ENCODE data around the gene ROR2. TPM values are rescaled to one million over a fixed set of nuclear protein-coding genes. Genes with fewer than 3 reads are reported as not detected.

Gene ROR2
- total and polyA plus RNA-seq, 3 experiments from 2014 or later, result 2.0 TPM; not detected in 2

DNA sequence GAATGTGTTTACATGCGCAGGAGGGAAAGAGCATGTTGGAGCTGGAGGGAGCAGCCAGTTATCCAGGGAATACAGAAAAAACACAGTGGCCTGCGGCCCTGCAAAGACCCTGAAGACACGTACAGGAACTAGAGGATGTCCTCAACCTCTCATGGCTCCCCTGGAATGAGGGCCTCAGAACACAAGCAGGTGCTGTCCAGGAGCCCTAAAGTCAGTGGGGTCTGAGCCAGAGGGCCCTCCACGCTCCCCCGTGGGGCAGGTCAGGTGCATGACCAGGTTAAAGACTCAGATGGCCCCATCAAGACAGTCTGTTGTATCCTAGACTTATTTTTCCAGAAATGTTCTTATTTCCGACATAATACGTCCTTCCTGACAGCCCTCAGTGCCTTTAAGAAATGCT lies 106.9 kb downstream of the ROR2 start:
- no peaks in the 10 kb centered on the region for H3K36me3 ChIP-seq (ENCODE audit: insufficient read depth, low read length)
- no peak overlapping the region for H3K4me3 ChIP-seq (ENCODE audit: low read length)
- H3K4me1 Mint-ChIP-seq, result peaks cover 10 to 27% (median 11%) of the 10 kb centered on the region in 3 donors
- peaks cover 25 to 65% of the 10 kb centered on the region in 2 donors for H3K27me3 Mint-ChIP-seq
- H3K4me3 Mint-ChIP-seq, result no peak overlapping the region
- POLR2A ChIA-PET, result no interaction called here
- no peaks in the 10 kb centered on the region for H3K27me3 ChIP-seq (ENCODE audit: insufficient read depth, low read length, poor library complexity, severe bottlenecking)
- no peaks in the 10 kb centered on the region for H3K36me3 Mint-ChIP-seq
- CTCF ChIA-PET, result no interaction called here
- H3K4me1 ChIP-seq (ENCODE audit: insufficient read depth, low read length), result no peaks in the 10 kb centered on the region
- H3K27ac Mint-ChIP-seq, result no peak overlapping the region
- no peaks in the 10 kb centered on the region for H3K9me3 Mint-ChIP-seq
- DNase-seq, result no peak
- H3K9me3 ChIP-seq (ENCODE audit: low read length), result no peaks in the 10 kb centered on the region
- no peak overlapping the region for H3K27ac ChIP-seq (ENCODE audit: low read depth, low read length)

DNA sequence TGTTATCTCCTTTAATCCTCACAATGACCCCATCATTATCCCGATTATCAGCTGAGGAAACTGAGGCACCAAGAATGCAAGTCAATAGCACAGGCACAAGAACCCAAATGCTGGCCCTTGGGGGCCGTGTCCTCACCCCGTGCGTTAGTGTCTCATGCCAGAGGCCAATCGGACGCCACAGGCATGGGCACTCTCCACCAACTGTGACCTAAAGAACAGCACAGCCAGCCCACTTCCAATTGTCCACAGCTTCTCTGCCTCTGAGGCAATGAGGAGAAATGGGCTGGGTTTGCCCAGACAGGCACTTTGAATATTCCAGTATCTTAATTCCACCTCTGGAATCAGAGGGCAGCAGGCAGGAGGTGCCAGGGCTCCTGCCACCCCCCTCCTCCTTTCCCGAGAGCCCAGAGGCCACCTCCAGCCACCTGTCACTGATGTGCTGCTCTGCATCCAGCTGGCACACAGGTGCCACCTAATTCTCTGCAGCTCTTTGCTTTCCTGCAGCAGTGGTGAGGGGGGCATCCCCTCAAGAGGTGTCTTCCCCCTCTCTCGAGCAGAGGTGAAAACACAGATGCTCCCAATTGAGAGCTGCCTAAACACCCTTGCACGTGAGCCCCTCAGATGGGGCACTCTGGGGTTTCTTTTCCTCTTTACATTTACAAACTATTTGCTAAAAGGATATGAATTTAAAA lies 107.5 kb downstream of the ROR2 start:
- H3K27me3 Mint-ChIP-seq, result peaks cover 22 to 62% of the 10 kb centered on the region in 2 donors
- no peaks in the 10 kb centered on the region for H3K4me1 ChIP-seq (ENCODE audit: insufficient read depth, low read length)
- H3K4me3 Mint-ChIP-seq, result no peak overlapping the region
- POLR2A ChIA-PET, result no interaction called here
- H3K27me3 ChIP-seq (ENCODE audit: insufficient read depth, low read length, poor library complexity, severe bottlenecking), result no peaks in the 10 kb centered on the region
- no peaks in the 10 kb centered on the region for H3K9me3 ChIP-seq (ENCODE audit: low read length)
- CTCF ChIA-PET, result no interaction called here
- no peak for DNase-seq
- no peak overlapping the region for H3K27ac Mint-ChIP-seq
- peaks cover 4 to 23% (median 6%) of the 10 kb centered on the region in 3 donors for H3K4me1 Mint-ChIP-seq
- H3K4me3 ChIP-seq (ENCODE audit: low read length), result no peak overlapping the region
- no peaks in the 10 kb centered on the region for H3K36me3 ChIP-seq (ENCODE audit: insufficient read depth, low read length)
- no peaks in the 10 kb centered on the region for H3K36me3 Mint-ChIP-seq
- H3K9me3 Mint-ChIP-seq, result no peaks in the 10 kb centered on the region
- H3K27ac ChIP-seq (ENCODE audit: low read depth, low read length), result no peak overlapping the region

DNA sequence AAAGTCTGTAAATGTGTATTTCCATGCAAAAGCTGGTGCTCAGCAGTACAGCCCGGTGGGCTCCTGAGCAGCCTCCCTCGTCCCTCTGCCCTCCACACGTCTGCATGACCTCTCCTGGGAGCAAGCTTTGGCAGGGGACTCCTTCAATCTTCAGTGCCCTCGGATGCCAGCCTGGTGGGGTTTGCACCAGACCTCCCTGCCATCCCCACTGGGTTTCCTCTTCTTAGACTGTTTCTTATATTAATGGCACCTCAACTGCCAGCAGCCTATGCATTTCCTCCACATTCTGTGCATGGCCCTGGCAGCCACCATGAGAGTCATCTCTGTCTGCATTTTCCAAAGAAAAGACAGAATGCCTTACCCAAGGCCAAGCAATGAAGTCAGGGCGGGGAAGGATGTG lies 108.4 kb downstream of the ROR2 start:
- H3K27me3 ChIP-seq (ENCODE audit: insufficient read depth, low read length, poor library complexity, severe bottlenecking), result no peaks in the 10 kb centered on the region
- no peaks in the 10 kb centered on the region for H3K9me3 Mint-ChIP-seq
- no peak overlapping the region for H3K4me3 ChIP-seq (ENCODE audit: low read length)
- no peak overlapping the region for H3K4me3 Mint-ChIP-seq
- H3K4me1 Mint-ChIP-seq, result peaks cover 0 to 15% (median 2%) of the 10 kb centered on the region in 3 donors
- no peak for DNase-seq
- H3K9me3 ChIP-seq (ENCODE audit: low read length), result no peaks in the 10 kb centered on the region
- ChIA-PET CTCF (no interaction called here), POLR2A (no interaction called here)
- H3K27ac ChIP-seq (ENCODE audit: low read depth, low read length), result no peak overlapping the region
- H3K27ac Mint-ChIP-seq, result peak overlapping the region in 1 of 8 donors; percentile 67
- H3K36me3 Mint-ChIP-seq, result no peaks in the 10 kb centered on the region
- no peaks in the 10 kb centered on the region for H3K4me1 ChIP-seq (ENCODE audit: insufficient read depth, low read length)
- H3K36me3 ChIP-seq (ENCODE audit: insufficient read depth, low read length), result no peaks in the 10 kb centered on the region
- H3K27me3 Mint-ChIP-seq, result peaks cover 22 to 53% of the 10 kb centered on the region in 2 donors

DNA sequence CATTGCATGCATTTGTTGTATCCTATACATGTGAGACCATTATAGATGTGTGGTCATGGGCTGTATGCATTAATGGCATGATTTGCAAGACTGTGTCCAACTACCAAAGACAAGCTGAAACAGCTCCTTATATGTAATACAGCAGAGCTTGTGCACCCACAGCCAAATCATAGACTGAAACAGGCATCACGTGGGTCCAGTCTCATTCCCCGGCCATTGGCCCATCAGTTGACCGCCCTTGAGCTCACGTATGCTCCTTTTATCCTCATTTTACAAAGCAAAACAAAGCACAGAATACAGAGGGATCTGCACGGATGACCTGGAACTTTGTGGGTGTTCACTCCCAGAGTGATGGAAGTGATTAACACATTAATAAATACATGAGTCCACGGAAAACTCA lies 109.1 kb downstream of the ROR2 start:
- no peaks in the 10 kb centered on the region for H3K9me3 Mint-ChIP-seq
- H3K27me3 ChIP-seq (ENCODE audit: insufficient read depth, low read length, poor library complexity, severe bottlenecking), result no peaks in the 10 kb centered on the region
- H3K4me1 ChIP-seq (ENCODE audit: insufficient read depth, low read length), result no peaks in the 10 kb centered on the region
- no peaks in the 10 kb centered on the region for H3K36me3 Mint-ChIP-seq
- no peaks in the 10 kb centered on the region for H3K9me3 ChIP-seq (ENCODE audit: low read length)
- H3K27ac ChIP-seq (ENCODE audit: low read depth, low read length), result no peak overlapping the region
- H3K4me3 ChIP-seq (ENCODE audit: low read length), result no peak overlapping the region
- H3K4me1 Mint-ChIP-seq, result peaks cover 0 to 15% (median 2%) of the 10 kb centered on the region in 3 donors
- POLR2A ChIA-PET, result no interaction called here
- DNase-seq, result no peak
- CTCF ChIA-PET, result no interaction called here
- H3K27ac Mint-ChIP-seq, result no peak overlapping the region
- no peaks in the 10 kb centered on the region for H3K36me3 ChIP-seq (ENCODE audit: insufficient read depth, low read length)
- H3K27me3 Mint-ChIP-seq, result peaks cover 22 to 56% of the 10 kb centered on the region in 2 donors
- H3K4me3 Mint-ChIP-seq, result no peak overlapping the region

DNA sequence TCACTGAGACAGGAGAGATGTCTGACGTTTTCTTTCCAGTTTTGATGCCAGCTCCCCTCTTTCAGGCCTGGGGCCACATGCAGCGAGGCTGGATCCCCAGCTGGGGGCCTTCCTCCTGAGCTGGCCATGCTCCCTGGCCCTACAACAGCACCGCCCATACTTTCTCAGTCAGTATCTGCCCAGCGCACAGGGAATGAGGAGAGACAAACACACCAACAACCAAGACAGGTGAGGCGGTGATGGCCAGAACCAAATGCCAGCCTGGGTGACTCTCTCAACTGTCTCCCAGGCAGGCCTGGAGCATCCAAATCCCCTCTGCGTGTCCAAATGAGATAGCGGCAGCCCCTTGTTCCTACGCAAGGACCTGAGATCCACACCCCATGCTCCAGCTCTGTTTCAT lies 109.6 kb downstream of the ROR2 start:
- CTCF ChIA-PET, result no interaction called here
- H3K4me1 Mint-ChIP-seq, result peaks cover 0 to 15% (median 2%) of the 10 kb centered on the region in 3 donors
- no peak overlapping the region for H3K27ac ChIP-seq (ENCODE audit: low read depth, low read length)
- no peak for DNase-seq
- H3K9me3 ChIP-seq (ENCODE audit: low read length), result no peaks in the 10 kb centered on the region
- H3K27me3 Mint-ChIP-seq, result peaks cover 22 to 60% of the 10 kb centered on the region in 2 donors
- POLR2A ChIA-PET, result no interaction called here
- H3K36me3 Mint-ChIP-seq, result no peaks in the 10 kb centered on the region
- no peaks in the 10 kb centered on the region for H3K9me3 Mint-ChIP-seq
- no peaks in the 10 kb centered on the region for H3K4me1 ChIP-seq (ENCODE audit: insufficient read depth, low read length)
- H3K27me3 ChIP-seq (ENCODE audit: insufficient read depth, low read length, poor library complexity, severe bottlenecking), result no peaks in the 10 kb centered on the region
- no peak overlapping the region for H3K4me3 Mint-ChIP-seq
- H3K4me3 ChIP-seq (ENCODE audit: low read length), result no peak overlapping the region
- no peak overlapping the region for H3K27ac Mint-ChIP-seq
- no peaks in the 10 kb centered on the region for H3K36me3 ChIP-seq (ENCODE audit: insufficient read depth, low read length)

DNA sequence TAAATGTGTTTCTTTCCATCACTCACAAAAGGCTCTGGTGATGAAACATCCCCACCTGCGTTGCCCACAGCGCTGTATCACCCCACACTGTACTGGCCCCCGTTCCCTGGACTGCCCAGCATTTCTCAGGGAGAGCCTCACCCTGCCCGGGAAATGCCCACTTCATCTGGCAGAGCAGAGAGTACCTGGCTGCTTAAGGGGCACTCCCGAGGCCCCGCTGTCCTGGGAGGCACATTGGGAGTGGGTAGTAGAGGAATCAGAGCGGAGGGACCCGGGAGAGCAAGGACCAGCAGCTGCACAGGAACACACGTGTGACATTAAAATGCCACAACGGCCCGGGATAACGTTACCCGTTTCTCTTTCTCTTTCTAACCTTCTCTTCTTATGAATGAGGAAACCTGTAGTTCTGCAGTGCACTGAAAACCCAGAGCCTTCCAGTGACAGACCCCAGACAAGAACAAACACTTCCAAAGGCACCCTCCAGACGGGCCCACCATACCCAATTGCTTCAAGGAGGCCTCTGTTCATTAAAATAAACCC lies 110.0 kb downstream of the ROR2 start:
- CTCF ChIA-PET, result no interaction called here
- POLR2A ChIA-PET, result no interaction called here
- peaks cover 0 to 15% (median 2%) of the 10 kb centered on the region in 3 donors for H3K4me1 Mint-ChIP-seq
- H3K9me3 ChIP-seq (ENCODE audit: low read length), result no peaks in the 10 kb centered on the region
- no peaks in the 10 kb centered on the region for H3K36me3 Mint-ChIP-seq
- H3K27ac Mint-ChIP-seq, result no peak overlapping the region
- H3K27ac ChIP-seq (ENCODE audit: low read depth, low read length), result no peak overlapping the region
- no peaks in the 10 kb centered on the region for H3K36me3 ChIP-seq (ENCODE audit: insufficient read depth, low read length)
- H3K4me1 ChIP-seq (ENCODE audit: insufficient read depth, low read length), result no peaks in the 10 kb centered on the region
- H3K27me3 ChIP-seq (ENCODE audit: insufficient read depth, low read length, poor library complexity, severe bottlenecking), result no peaks in the 10 kb centered on the region
- H3K9me3 Mint-ChIP-seq, result no peaks in the 10 kb centered on the region
- H3K27me3 Mint-ChIP-seq, result peaks cover 22 to 61% of the 10 kb centered on the region in 2 donors
- no peak overlapping the region for H3K4me3 ChIP-seq (ENCODE audit: low read length)
- no peak for DNase-seq
- H3K4me3 Mint-ChIP-seq, result peak overlapping the region in 2 of 7 donors; percentile 37 to 47

DNA sequence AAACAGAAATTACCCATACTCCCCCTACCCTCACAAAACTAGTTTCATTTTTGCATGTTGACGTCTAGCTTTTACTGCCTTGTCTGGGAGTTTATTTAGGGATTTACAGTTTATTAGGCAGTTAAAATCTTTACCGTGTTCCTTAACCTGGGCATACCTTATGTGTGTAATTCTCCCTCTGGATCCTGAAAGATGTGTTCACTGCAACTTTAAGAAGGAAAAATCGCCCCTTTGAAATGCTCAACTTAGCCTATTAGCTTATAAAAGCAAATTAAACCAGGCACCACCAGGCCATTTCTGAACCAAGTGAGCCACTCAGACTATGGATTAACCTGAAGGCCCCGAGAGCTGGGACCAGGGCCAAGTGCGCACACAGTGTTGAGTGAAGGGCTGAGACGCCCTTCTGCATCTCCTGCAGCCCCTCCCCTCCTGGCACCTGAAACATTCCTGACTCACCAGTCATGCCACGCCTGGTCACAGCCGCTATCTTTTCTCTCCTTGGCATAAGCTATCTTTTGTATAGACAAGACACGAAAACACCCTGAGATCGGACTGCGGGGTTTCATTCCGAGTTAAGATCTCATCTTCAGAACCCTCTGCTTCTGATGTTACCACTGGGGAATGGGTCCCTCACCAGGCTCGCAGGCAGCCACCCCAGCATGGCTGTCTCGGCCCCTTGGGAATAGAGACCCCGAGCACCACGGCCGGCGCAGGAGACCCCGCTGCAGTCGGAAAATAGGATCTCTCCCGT lies 111.9 kb downstream of the ROR2 start:
- no peaks in the 10 kb centered on the region for H3K9me3 Mint-ChIP-seq
- no peak for DNase-seq
- peaks cover 0 to 9% (median 2%) of the 10 kb centered on the region in 3 donors for H3K4me1 Mint-ChIP-seq
- H3K4me3 Mint-ChIP-seq, result no peak overlapping the region
- H3K36me3 Mint-ChIP-seq, result no peaks in the 10 kb centered on the region
- peaks cover 15 to 51% of the 10 kb centered on the region in 2 donors for H3K27me3 Mint-ChIP-seq
- H3K4me1 ChIP-seq (ENCODE audit: insufficient read depth, low read length), result no peaks in the 10 kb centered on the region
- no peaks in the 10 kb centered on the region for H3K36me3 ChIP-seq (ENCODE audit: insufficient read depth, low read length)
- ChIA-PET POLR2A (no interaction called here), CTCF (no interaction called here)
- no peak overlapping the region for H3K4me3 ChIP-seq (ENCODE audit: low read length)
- no peak overlapping the region for H3K27ac Mint-ChIP-seq
- no peaks in the 10 kb centered on the region for H3K9me3 ChIP-seq (ENCODE audit: low read length)
- H3K27ac ChIP-seq (ENCODE audit: low read depth, low read length), result no peak overlapping the region
- no peaks in the 10 kb centered on the region for H3K27me3 ChIP-seq (ENCODE audit: insufficient read depth, low read length, poor library complexity, severe bottlenecking)

DNA sequence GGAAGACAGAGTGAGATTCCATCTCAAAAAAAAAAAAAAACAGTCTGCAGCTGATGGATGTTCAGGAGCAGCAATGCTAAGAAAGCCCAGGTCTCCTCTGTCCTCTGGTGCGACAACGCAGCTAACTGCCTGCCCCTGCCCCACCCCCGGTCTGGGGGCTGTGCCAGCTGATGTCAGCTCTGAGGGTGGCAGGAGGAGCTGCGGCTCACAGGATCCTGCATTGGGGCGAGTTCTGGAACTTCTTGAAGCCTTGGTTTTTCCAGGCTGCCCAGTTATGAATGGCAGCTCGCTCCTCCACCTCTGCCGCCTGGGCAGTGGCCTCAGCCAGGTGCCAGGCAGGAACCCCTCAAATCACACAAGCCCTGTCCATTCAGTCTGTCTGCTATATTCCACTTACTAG lies 113.5 kb downstream of the ROR2 start:
- H3K9me3 Mint-ChIP-seq, result no peaks in the 10 kb centered on the region
- Histone ChIP-seq H3K9me3 (ENCODE audit: low read length) (no peaks in the 10 kb centered on the region), H3K36me3 (ENCODE audit: insufficient read depth, low read length) (no peaks in the 10 kb centered on the region), H3K4me1 (ENCODE audit: insufficient read depth, low read length) (no peaks in the 10 kb centered on the region), H3K27me3 (ENCODE audit: insufficient read depth, low read length, poor library complexity, severe bottlenecking) (no peaks in the 10 kb centered on the region), H3K4me3 (ENCODE audit: low read length) (no peak overlapping the region), H3K27ac (ENCODE audit: low read depth, low read length) (no peak overlapping the region)
- POLR2A ChIA-PET, result no interaction called here
- H3K36me3 Mint-ChIP-seq, result no peaks in the 10 kb centered on the region
- H3K27me3 Mint-ChIP-seq, result peaks cover 9 to 43% of the 10 kb centered on the region in 2 donors
- no peak overlapping the region for H3K4me3 Mint-ChIP-seq
- CTCF ChIA-PET, result no interaction called here
- no peak for DNase-seq
- H3K27ac Mint-ChIP-seq, result no peak overlapping the region
- peaks cover 0 to 9% (median 2%) of the 10 kb centered on the region in 3 donors for H3K4me1 Mint-ChIP-seq

Measured in CD8-positive, alpha-beta memory T cell (primary cell).